Measurements from ENCODE around the gene ZNF729.
"Not testable (repeated sequence)": the region's sequence is repeated elsewhere in the genome, so short reads cannot be mapped to it uniquely, and the experiment has no call there.

Gene ZNF729

DNA sequence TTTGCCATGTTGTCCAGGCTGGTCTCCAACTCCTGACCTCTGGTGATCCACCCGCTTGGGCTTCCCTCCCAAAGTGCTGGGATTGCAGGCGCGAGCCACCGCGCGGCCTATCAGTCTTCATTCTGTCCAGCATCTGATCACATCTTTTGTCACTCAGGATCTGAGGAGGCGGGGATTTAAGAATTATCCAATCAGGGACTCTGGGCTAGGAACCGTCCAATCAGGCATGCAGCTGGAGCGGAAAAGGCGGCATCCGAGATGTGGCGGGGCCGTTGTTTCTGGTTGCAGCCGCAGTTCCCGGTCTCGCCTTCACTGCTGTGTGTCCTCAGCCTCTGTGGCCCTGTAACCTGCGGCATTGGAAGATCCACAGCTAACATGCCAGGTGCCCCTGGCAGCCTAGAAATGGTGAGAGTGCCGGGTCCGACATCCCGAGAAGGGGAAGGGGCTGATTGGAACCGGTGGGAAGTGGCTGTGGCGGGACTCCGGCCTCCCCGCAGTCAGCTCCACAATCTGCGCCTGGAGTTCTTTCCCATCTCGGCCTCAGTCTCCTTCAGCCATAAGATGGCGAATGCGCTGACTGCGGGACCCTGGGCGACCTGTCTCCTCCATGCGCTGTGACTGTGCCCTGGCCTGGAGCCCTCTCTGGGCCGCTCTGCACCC, at the start of gene ZNF729:
TSS of gene ZNF729 (plus strand) at position 291 of the 660 bp plus-strand sequence. CDS start at position 376, 85 bp downstream.
- DNase-seq (ENCODE audit: low read depth) = no peak

GRCh38 chr19:22256856-22257255, 29.4 kb upstream of the ZNF729 start:
- no peak for DNase-seq (ENCODE audit: low read depth)

- DNase-seq (ENCODE audit: low read depth) = no peak
Measured at GRCh38 chr19:22257381-22257780, 28.9 kb upstream of the ZNF729 start.

GRCh38 chr19:22257916-22258315, 28.3 kb upstream of the ZNF729 start:
- DNase-seq (ENCODE audit: low read depth) = no peak

DNA sequence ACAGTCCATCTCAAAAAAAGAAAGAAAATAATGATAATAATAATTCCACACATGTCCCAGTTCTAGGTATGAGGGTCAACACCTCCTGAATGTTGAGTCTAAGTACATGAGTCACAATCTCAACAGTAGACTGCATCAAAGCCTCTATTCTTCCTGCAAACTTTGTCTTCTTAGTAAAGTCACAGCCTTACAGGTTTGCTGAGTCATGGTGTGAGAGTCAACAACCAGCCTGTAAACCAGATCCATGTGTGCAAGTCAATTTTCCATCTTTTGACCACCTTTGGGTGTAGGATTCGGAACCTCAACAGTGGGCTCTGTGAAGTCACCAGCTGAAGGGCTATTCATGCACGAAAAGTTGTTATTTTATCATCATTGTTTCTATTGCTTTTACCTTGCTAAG, 25.7 kb upstream of the ZNF729 start:
- no peak for DNase-seq (ENCODE audit: low read depth)

DNA sequence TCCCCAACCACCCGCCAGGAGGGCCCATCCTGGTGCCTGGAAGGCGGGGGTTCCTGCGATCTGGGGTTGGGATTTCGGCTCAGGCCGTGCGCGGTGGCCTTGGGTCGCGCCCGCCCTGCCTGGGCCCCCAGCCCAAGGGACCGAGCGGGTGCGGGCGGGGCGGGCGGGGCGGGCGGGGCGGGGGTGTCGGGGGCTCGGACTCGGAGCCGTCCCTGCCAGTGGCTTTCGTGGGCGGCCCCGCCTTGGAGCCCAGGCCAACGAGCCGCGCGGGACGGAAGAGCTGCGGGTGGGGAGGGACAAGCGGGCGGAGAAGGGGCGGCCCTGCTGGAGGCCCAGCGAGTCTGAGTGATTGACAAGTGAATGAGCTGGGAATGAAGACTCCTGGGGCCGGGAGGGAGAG, 24.6 kb upstream of the ZNF729 start:
- DNase-seq (ENCODE audit: low read depth) = no peak

DNA sequence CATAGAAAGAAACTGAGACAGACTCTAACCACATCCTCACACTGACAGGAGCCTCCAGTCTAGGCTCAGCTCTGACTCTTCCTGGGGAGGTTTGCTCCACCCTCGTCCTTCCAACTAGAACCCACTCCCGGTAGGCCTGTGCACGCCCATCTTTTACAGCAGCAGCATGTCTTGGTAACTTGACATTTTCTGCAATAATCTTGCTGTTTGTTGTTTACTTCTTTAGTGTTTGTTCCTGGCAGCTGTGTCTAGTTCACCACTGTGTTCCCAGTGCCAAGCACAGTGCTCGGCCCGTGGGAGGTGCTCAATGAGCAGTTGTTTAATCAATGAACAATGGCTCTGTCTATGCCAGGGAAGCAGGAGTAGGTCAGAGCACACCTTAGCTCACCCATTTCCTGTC, 23.1 kb upstream of the ZNF729 start:
- DNase-seq (ENCODE audit: low read depth) = no peak

- DNase-seq (ENCODE audit: low read depth) = not testable (repeated sequence)
Measured at GRCh38 chr19:22321554-22321953, 35.3 kb downstream of the ZNF729 start.

GRCh38 chr19:22326219-22326618, 40.0 kb downstream of the ZNF729 start:
- no peak for DNase-seq (ENCODE audit: low read depth)

DNA sequence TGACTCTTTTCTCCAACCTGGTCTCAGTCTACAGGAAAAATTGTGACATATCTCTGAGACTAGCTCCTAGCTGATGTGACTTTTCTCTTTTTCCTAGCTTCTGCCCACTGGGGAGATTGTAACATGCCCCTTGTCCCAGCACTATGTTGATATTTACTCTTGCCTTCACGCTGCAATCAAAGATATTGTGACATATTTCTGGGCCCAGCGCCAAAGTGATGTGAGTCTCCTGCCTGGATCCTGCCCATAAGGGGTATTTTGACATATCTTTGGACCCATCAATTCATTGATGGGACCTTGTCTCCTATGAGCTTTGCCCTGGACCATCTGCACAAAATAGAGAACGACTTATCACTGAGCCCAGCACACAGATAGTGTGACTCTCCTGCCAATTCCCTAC, 41.1 kb downstream of the ZNF729 start:
- no peak for DNase-seq (ENCODE audit: low read depth)

DNA sequence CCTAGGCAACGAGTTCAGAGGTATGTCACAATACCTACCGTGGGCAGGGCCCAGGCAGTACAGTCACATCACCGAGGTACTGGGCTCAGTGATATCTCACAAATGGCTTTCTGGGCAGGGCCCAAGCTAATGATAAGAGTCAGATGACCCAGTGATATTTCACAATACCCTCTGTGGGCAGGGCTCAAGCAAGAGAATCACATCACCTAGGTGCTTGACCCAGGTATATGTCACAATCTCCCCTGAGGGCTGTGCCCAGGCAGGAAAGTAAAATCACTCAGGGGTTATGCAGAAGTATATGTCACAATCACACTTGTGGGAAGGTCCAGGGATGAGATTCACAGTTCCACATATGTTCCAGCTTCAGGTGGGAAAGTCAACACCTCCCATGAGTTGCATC, 45.3 kb downstream of the ZNF729 start:
- no peak for DNase-seq (ENCODE audit: low read depth)

DNA sequence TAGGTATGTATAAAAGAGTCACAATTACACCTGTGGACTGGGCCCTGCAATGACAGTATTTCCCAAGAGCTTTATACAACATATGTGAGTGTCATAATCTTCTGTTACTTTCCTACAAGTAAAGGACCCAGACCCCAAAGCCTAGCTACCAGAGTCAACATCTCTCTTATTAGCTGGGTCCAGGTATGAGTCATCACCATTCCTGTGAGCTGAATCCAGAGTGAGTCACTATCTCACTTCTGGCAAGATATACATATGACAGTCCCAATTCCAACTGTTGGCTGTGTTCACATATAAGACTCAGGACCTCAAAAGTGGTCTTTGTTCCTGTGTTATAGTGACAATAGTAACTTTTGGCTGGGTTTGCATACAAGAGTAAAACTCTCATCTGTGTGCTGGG, 46.7 kb downstream of the ZNF729 start:
- DNase-seq (ENCODE audit: low read depth) = no peak

DNA sequence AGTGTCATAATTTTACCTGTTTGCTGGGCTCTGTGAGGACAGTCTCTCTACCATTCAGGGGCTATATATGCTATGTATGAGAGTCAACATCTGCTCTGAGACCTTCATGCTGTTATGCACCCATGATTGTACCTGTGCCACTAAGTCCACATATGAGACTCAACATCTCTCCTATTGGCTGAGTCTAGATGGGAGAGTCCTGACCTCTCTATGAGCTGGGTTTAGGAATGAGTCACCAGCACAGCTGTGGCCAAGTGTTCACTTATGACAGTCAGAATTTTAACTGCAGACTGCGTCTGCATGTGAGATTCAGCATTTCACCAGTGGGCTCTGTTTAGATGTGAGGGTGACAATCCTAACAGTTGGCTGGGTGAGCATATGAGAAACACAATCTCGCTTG, 49.5 kb downstream of the ZNF729 start:
- DNase-seq (ENCODE audit: low read depth) = no peak

DNA sequence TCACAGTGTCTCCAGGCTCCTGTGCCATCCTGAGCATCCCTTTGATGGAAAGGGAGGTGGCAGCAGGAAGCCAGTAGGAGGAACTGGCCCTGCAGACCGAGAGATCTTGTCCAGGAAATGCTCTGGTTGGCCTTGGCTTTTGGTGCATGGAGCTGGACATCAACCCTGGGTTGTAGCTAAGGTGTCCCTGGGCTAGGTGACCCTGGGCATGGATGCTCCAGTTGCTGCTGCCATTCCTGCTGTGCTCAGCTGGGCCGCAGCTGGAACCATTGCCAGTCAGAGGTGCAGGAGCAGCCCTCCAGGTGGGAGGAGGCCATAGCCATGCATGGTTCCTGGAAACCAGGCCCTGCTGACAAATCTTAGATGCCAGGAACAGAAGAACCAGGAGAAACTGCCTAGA, 68.4 kb downstream of the ZNF729 start:
- DNase-seq (ENCODE audit: low read depth) = no peak
